GM12891 (cell line): Measurements from ENCODE around the gene COPE.

ENCODE experiments used
- DNase-seq: peaks from one replicate; pipeline ENCODE4 v3.0.0; 2011; ENCODE audit warnings: low spot score; ENCODE audit not compliant: insufficient read length
- FAIRE-seq: peaks from 2 replicates; lab custom pipeline; 2011; peaks lifted over from hg19 to GRCh38; lab: Jason Lieb, UNC
- PAX5 ChIP-seq: IDR thresholded peaks from 2 replicates; pipeline ENCODE4 v1.6.1; 2011; ENCODE audit warnings: low read length, moderate library complexity, mild to moderate bottlenecking; ENCODE audit not compliant: insufficient read depth, severe bottlenecking
- POLR2A ChIP-seq: IDR thresholded peaks from 2 replicates; pipeline ENCODE4 v1.6.1; 2011; ENCODE audit warnings: low read depth, low read length, control low read depth
- POLR2AphosphoS5 ChIP-seq: IDR thresholded peaks from 2 replicates; pipeline ENCODE4 v1.6.1; 2011; ENCODE audit warnings: low read depth, low read length, control low read depth
- POU2F2 ChIP-seq: IDR thresholded peaks from 2 replicates; pipeline ENCODE4 v1.6.1; 2011; ENCODE audit warnings: low read depth, mild to moderate bottlenecking, control low read depth, low read length, moderate library complexity
- SPI1 ChIP-seq: IDR thresholded peaks from 2 replicates; pipeline ENCODE4 v1.6.1; 2011; ENCODE audit warnings: low read depth, low read length, control low read depth
- TAF1 ChIP-seq: IDR thresholded peaks from 2 replicates; pipeline ENCODE4 v1.6.1; 2011; ENCODE audit warnings: low read depth, low read length, control low read depth

COPE gene

GRCh38 chr19:18861917-18862316 lies 57.3 kb downstream of the COPE start:
- FAIRE-seq (no peak), DNase-seq (no peak)
- TF ChIP-seq SPI1: no peak
- no peak for TF ChIP-seq PAX5
- no peak for TF ChIP-seq POLR2A
- no peak for TF ChIP-seq POLR2AphosphoS5
- no peak for TF ChIP-seq POU2F2
- no peak for TF ChIP-seq TAF1

GRCh38 chr19:18861235-18861634 lies 58.0 kb downstream of the COPE start:
- FAIRE-seq: peak; percentile 61
- TF ChIP-seq SPI1 (peak; percentile 70), POLR2A (no peak)
- no peak for DNase-seq

GRCh38 chr19:18860725-18861124 lies 58.5 kb downstream of the COPE start:
- TF ChIP-seq POLR2A (no peak), TAF1 (no peak)
- no peak for FAIRE-seq
- no peak for DNase-seq

GRCh38 chr19:18860302-18860700 lies 58.9 kb downstream of the COPE start:
- TF ChIP-seq SPI1 (no peak), TAF1 (no peak), POLR2A (no peak), PAX5 (no peak), POU2F2 (no peak), POLR2AphosphoS5 (no peak)
- no peak for DNase-seq
- no peak for FAIRE-seq

GRCh38 chr19:18859676-18860301 lies 59.4 kb downstream of the COPE start:
- TF ChIP-seq SPI1 (no peak), TAF1 (no peak), POLR2AphosphoS5 (no peak), PAX5 (no peak), POU2F2 (no peak), POLR2A (no peak)
- no peak for FAIRE-seq
- DNase-seq: no peak

GRCh38 chr19:18858906-18859646 lies 60.1 kb downstream of the COPE start:
- peak; percentile 21; the same call in 1 of the 2 replicates for TF ChIP-seq POLR2AphosphoS5
- no peak for TF ChIP-seq PAX5
- TF ChIP-seq POLR2A: no peak; the same call in 1 of the 2 replicates
- no peak for TF ChIP-seq TAF1
- no peak for DNase-seq
- no peak for FAIRE-seq

- DNase-seq (no peak), FAIRE-seq (no peak)
- TF ChIP-seq SPI1 (no peak), POU2F2 (no peak), PAX5 (no peak), POLR2A (no peak), TAF1 (no peak), POLR2AphosphoS5 (no peak)
Measured at GRCh38 chr19:18857223-18857622, 62.0 kb downstream of the COPE start.

- no peak for FAIRE-seq
- DNase-seq: no peak
- no peak for TF ChIP-seq TAF1
- TF ChIP-seq POLR2A: no peak
- no peak for TF ChIP-seq POLR2AphosphoS5
- no peak for TF ChIP-seq PAX5
- no peak for TF ChIP-seq POU2F2
- no peak for TF ChIP-seq SPI1
Measured at GRCh38 chr19:18856385-18857126, 62.6 kb downstream of the COPE start.

GRCh38 chr19:18855647-18856384 lies 63.4 kb downstream of the COPE start:
- no peak for FAIRE-seq
- DNase-seq: no peak
- no peak for TF ChIP-seq POLR2A
- no peak for TF ChIP-seq POU2F2
- no peak for TF ChIP-seq PAX5
- TF ChIP-seq TAF1: no peak
- no peak for TF ChIP-seq SPI1
- TF ChIP-seq POLR2AphosphoS5: no peak
